H1 (cell line): ENCODE results near the gene RNASE7. TPM values are rescaled to one million over a fixed set of nuclear protein-coding genes. Genes with fewer than 3 reads are reported as not detected.

Experiments
- CTCF ChIA-PET: fragments of 300-600 bp; sonication (Branson Sonifier 250); formaldehyde crosslinking; loops from one replicate; lab custom pipeline; 2021; ENCODE audit not compliant: partially characterized antibody; lab: Charles Lee
- POLR2A ChIA-PET: fragments of 300-600 bp; sonication (Branson Sonifier 250); formaldehyde crosslinking; loops from one replicate; lab custom pipeline; 2021; ENCODE audit warnings: inconsistent platforms; ENCODE audit not compliant: partially characterized antibody; lab: Charles Lee
- DNase-seq, 2 experiments: peaks; one replicate each; pipeline versions ENCODE4 v3.0.0 to v3.0.0-alpha.2; 2010 to 2022; ENCODE audit warnings: low spot score in 2 of 2, low read depth in 1 of 2, mixed read lengths in 1 of 2
- FAIRE-seq: peaks from 2 replicates; lab custom pipeline; 2011; peaks lifted over from hg19 to GRCh38; lab: Jason Lieb, UNC
- H2AFZ ChIP-seq: 2 replicates; pipeline ENCODE4 v1.8.1; 2012; ENCODE audit warnings: low read length, inconsistent platforms
- H2AK5ac ChIP-seq: 2 replicates; pipeline ENCODE4 v1.6.1; 2013; ENCODE audit warnings: low read depth, low read length
- H2BK120ac ChIP-seq: replicated peaks from 2 replicates; pipeline ENCODE3; 2013; ENCODE audit warnings: low read depth, low read length, inconsistent platforms
- H2BK12ac ChIP-seq: 2 replicates; pipeline ENCODE4 v1.6.1; 2013; ENCODE audit warnings: low read depth, low read length
- H2BK15ac ChIP-seq: 2 replicates; pipeline ENCODE4 v1.6.1; 2013; ENCODE audit warnings: low read length
- H2BK20ac ChIP-seq: 2 replicates; pipeline ENCODE4 v1.6.1; 2013; ENCODE audit warnings: low read length
- H2BK5ac ChIP-seq: 2 replicates; pipeline ENCODE4 v1.6.1; 2013; ENCODE audit warnings: low read depth, low read length
- H3K14ac ChIP-seq: 2 replicates; pipeline ENCODE4 v1.6.1; 2013; ENCODE audit warnings: inconsistent platforms; ENCODE audit not compliant: insufficient read length
- H3K18ac ChIP-seq: 2 replicates; pipeline ENCODE4 v1.6.1; 2013; ENCODE audit warnings: low read length; ENCODE audit errors: extremely low read depth
- H3K23ac ChIP-seq: 2 replicates; pipeline ENCODE4 v1.6.1; 2013; ENCODE audit warnings: inconsistent platforms; ENCODE audit not compliant: insufficient read length
- H3K23me2 ChIP-seq: 2 replicates; pipeline ENCODE4 v1.6.1; 2013; ENCODE audit warnings: low read depth, low read length
- H3K27ac ChIP-seq: 2 replicates; pipeline ENCODE4 v1.6.1; 2011; ENCODE audit warnings: low read depth, low read length, inconsistent platforms
- H3K27me3 ChIP-seq, 4 experiments: replicated peaks in 1 of 4; 1 replicate in 1 of 4; 2 replicates in 3 of 4; pipeline versions ENCODE4 v1.6.1 to v1.8.1; 2011 to 2013; ENCODE audit warnings: low read length in 3 of 4, mild to moderate bottlenecking in 3 of 4, inconsistent platforms in 2 of 4, mixed read lengths in 2 of 4, moderate library complexity in 1 of 4; ENCODE audit not compliant: control insufficient read depth in 3 of 4, insufficient read depth in 3 of 4; ENCODE audit errors: extremely low read depth in 1 of 4
- H3K36me3 ChIP-seq, 4 experiments: 2 replicates each; pipeline versions ENCODE4 v1.6.1 to v1.8.1; 2011 to 2013; ENCODE audit warnings: mild to moderate bottlenecking in 4 of 4, low read length in 3 of 4, moderate library complexity in 2 of 4, control low read depth in 1 of 4, inconsistent platforms in 1 of 4; ENCODE audit not compliant: insufficient read depth in 4 of 4, control insufficient read depth in 2 of 4
- H3K4ac ChIP-seq: replicated peaks from 2 replicates; pipeline ENCODE3; 2013; ENCODE audit warnings: low read length, low read depth, mixed read lengths, inconsistent platforms; ENCODE audit not compliant: insufficient read length
- H3K4me1 ChIP-seq, 4 experiments: replicated peaks in 1 of 4; 1 replicate in 1 of 4; 2 replicates in 3 of 4; pipeline versions ENCODE4 v1.6.1 to v1.8.1; 2011 to 2013; ENCODE audit warnings: low read length in 3 of 4, inconsistent platforms in 2 of 4, mixed read lengths in 1 of 4; ENCODE audit not compliant: insufficient read depth in 4 of 4, control insufficient read depth in 3 of 4
- H3K4me2 ChIP-seq, 2 experiments: 2 replicates each; pipeline versions ENCODE4 v1.6.1 to v1.8.1; 2011 to 2013; ENCODE audit warnings: low read depth in 2 of 2, low read length in 2 of 2, control low read depth in 1 of 2, inconsistent platforms in 1 of 2, mild to moderate bottlenecking in 1 of 2; ENCODE audit not compliant: insufficient read depth in 1 of 2
- H3K4me3 ChIP-seq, 4 experiments: fragments of 200-600, 300-600 bp in 1 of 4; sonication (generic), shearing (Covaris generic), sonication (Bioruptor Twin) in 1 of 4; 2 replicates each; pipeline versions ENCODE4 v1.5.1 to v1.8.1; 2011 to 2016; ENCODE audit warnings: low read length in 4 of 4, low read depth in 3 of 4, control low read depth in 2 of 4, inconsistent platforms in 2 of 4, mild to moderate bottlenecking in 2 of 4, mixed read lengths in 1 of 4, moderate library complexity in 1 of 4; ENCODE audit not compliant: insufficient read depth in 2 of 4; ENCODE audit errors: extremely low read depth in 1 of 4
- H3K56ac ChIP-seq: replicated peaks from 2 replicates; pipeline ENCODE3; 2013; ENCODE audit warnings: low read depth, mild to moderate bottlenecking, mixed read lengths, low read length, inconsistent platforms; ENCODE audit not compliant: insufficient read length
- H3K79me1 ChIP-seq: 2 replicates; pipeline ENCODE4 v1.6.1; 2013; ENCODE audit warnings: low read depth, low read length, control low read depth
- H3K79me2 ChIP-seq, 2 experiments: 2 replicates each; pipeline versions ENCODE4 v1.6.1 to v1.8.1; 2012 to 2013; ENCODE audit warnings: low read length in 2 of 2, mild to moderate bottlenecking in 2 of 2, inconsistent platforms in 1 of 2; ENCODE audit not compliant: insufficient read depth in 2 of 2, control insufficient read depth in 1 of 2
- H3K9ac ChIP-seq, 4 experiments: replicated peaks in 1 of 4; 1 replicate in 1 of 4; 2 replicates in 3 of 4; pipeline versions ENCODE4 v1.6.1 to v1.8.1; 2011 to 2013; ENCODE audit warnings: low read depth in 3 of 4, low read length in 3 of 4, control low read depth in 2 of 4, mild to moderate bottlenecking in 2 of 4, moderate library complexity in 2 of 4, inconsistent platforms in 1 of 4; ENCODE audit errors: extremely low read depth in 1 of 4
- H3K9me3 ChIP-seq, 2 experiments: 2 replicates each; pipeline versions ENCODE4 v1.6.1 to v1.8.1; 2012 to 2013; ENCODE audit warnings: mild to moderate bottlenecking in 2 of 2, moderate library complexity in 2 of 2, control low read depth in 1 of 2, inconsistent platforms in 1 of 2, low read depth in 1 of 2, low read length in 1 of 2, mixed read lengths in 1 of 2; ENCODE audit not compliant: insufficient read depth in 2 of 2
- H4K20me1 ChIP-seq, 2 experiments: replicated peaks in 1 of 2; 2 replicates each; pipeline versions ENCODE3 to v1.8.1; 2011 to 2013; ENCODE audit warnings: inconsistent platforms in 2 of 2, low read length in 2 of 2, mild to moderate bottlenecking in 1 of 2; ENCODE audit not compliant: insufficient read depth in 2 of 2, control insufficient read depth in 1 of 2
- H4K5ac ChIP-seq: 2 replicates; pipeline ENCODE4 v1.6.1; 2013; ENCODE audit warnings: low read length, low read depth, mixed read lengths, inconsistent platforms; ENCODE audit not compliant: insufficient read length
- H4K8ac ChIP-seq: 2 replicates; pipeline ENCODE4 v1.8.0; 2013; ENCODE audit warnings: mild to moderate bottlenecking, moderate library complexity, low read length, inconsistent platforms; ENCODE audit not compliant: insufficient read depth; ENCODE audit errors: extremely low read depth
- H4K91ac ChIP-seq: replicated peaks from 2 replicates; pipeline ENCODE3; 2013; ENCODE audit warnings: low read length, mixed read lengths, inconsistent platforms; ENCODE audit not compliant: insufficient read length
- ASH2L ChIP-seq: fragments of 200-600, 300-600 bp; sonication (generic); IDR thresholded peaks from one replicate; pipeline ENCODE4 v1.7.1; 2017; ENCODE audit warnings: low read length
- BACH1 ChIP-seq: IDR thresholded peaks from 2 replicates; pipeline ENCODE4 v1.6.1; 2012; ENCODE audit warnings: low read length, improper control_type of control experiment
- KDM4A ChIP-seq: IDR thresholded peaks from one replicate; pipeline ENCODE4 v1.7.1; 2012; ENCODE audit warnings: low read depth, mild to moderate bottlenecking, moderate library complexity, low read length, inconsistent platforms; ENCODE audit not compliant: severe bottlenecking
- MAX ChIP-seq: IDR thresholded peaks from 2 replicates; pipeline ENCODE4 v1.6.1; 2012; ENCODE audit warnings: inconsistent platforms
- NANOG ChIP-seq: IDR thresholded peaks from 2 replicates; pipeline ENCODE4 v1.6.1; 2011; ENCODE audit warnings: low read length, low read depth, mild to moderate bottlenecking, inconsistent platforms; ENCODE audit not compliant: insufficient read depth, poor library complexity, severe bottlenecking
- POLR2A ChIP-seq, 2 experiments: IDR thresholded peaks; 1 replicate in 1 of 2; 2 replicates in 1 of 2; pipeline ENCODE4 v1.6.1; 2011; ENCODE audit warnings: low read depth in 2 of 2, low read length in 2 of 2, mild to moderate bottlenecking in 2 of 2; ENCODE audit errors: control extremely low read depth in 1 of 2
- POU5F1 ChIP-seq: IDR thresholded peaks from 2 replicates; pipeline ENCODE4 v1.6.1; 2011; ENCODE audit warnings: low read depth, mild to moderate bottlenecking, low read length, moderate library complexity
- SIX5 ChIP-seq: IDR thresholded peaks from 2 replicates; pipeline ENCODE4 v1.6.1; 2011; ENCODE audit warnings: mild to moderate bottlenecking, low read depth, low read length
- SUZ12 ChIP-seq: fragments of 200-600 bp; sonication (generic); IDR thresholded peaks from 2 replicates; pipeline ENCODE4 v1.6.1; 2012; ENCODE audit warnings: mild to moderate bottlenecking, inconsistent platforms, low read length, moderate library complexity, mixed read lengths
- TEAD4 ChIP-seq: IDR thresholded peaks from 2 replicates; pipeline ENCODE4 v1.6.1; 2012; ENCODE audit warnings: low read depth, low read length, inconsistent platforms, mixed read lengths
- WGBS, 2 experiments: shearing (Covaris generic) in 1 of 2; methylation state at CpG; one replicate each; pipeline versions ENCODE4 v1.1.6 to v1.1.7; 2013 to 2015; ENCODE audit warnings: low lambda C conversion rate in 2 of 2, mixed read lengths in 2 of 2, inconsistent platforms in 1 of 2, low coverage in 1 of 2, missing lambda C conversion rate in 1 of 2; ENCODE audit not compliant: insufficient replicate concordance in 2 of 2, insufficient coverage in 1 of 2, insufficient read length in 1 of 2; ENCODE audit errors: extremely low coverage in 1 of 2, missing lambda C conversion rate in 1 of 2; 5-methylcytosine and 5-hydroxymethylcytosine counted together
- polyA plus RNA-seq, 7 experiments: library from polyadenylated mRNA; depleted of rRNA in 3 of 7; stranded (reverse) in 5 of 7; unstranded in 2 of 7; fragments of >200 nt in 5 of 7; fragments of 200-250 nt in 2 of 7; gene quantifications; 1 replicate in 5 of 7; 2 replicates in 1 of 7; 4 replicates in 1 of 7; pipeline versions ENCODE4 v1.2.1 to v1.2.3, GENCODE V29; 2011 to 2013; ENCODE audit warnings: missing spikeins in 2 of 7, mixed read lengths in 2 of 7
- total RNA-seq: library from RNA; stranded (reverse); fragmentation: NEBNext Ultra II Directional; extraction: Animal tissue kit (Norgen Biotek cat#: 25700); gene quantifications from 2 replicates; pipeline ENCODE4 v1.2.1, GENCODE V29; 2021

The RNASE7 gene
- total and polyA plus RNA-seq, 2 of the 8 experiments (the other 6 are each of a cell fraction or from before 2014, with no cell fraction given): not detected

- Histone ChIP-seq H3K27ac (peak overlapping the region; percentile 71; the same call in 1 of the 2 replicates), H4K20me1 (no peaks in the 10 kb centered on the region)
- TF ChIP-seq TEAD4 (no peak), KDM4A (peak; percentile 32), BACH1 (peak; percentile 47; the same call in 1 of the 2 replicates), SUZ12 (no peak), NANOG (no peak), POLR2A (IDR thresholded peaks at IDR 0.05; ENCODE audit: control extremely low read depth in 1 of 2, low read depth in 2 of 2, low read length in 2 of 2) (peak in 1 of 2 experiments; percentile 42; a peak in 1 of 3 replicates), SIX5 (no peak), POU5F1 (no peak), ASH2L (peak; percentile 60), MAX (peak; percentile 90)
Observed at GRCh38 chr14:21025371-21026273, 16.5 kb upstream of the RNASE7 start.

More at GRCh38 chr14:21025371-21026273, 16.5 kb upstream of the RNASE7 start:
- H3K18ac ChIP-seq: peak overlapping the region; percentile 93
- no peaks in the 10 kb centered on the region for H3K9me3 ChIP-seq
- H2BK20ac ChIP-seq: peak overlapping the region; percentile 61; the same call in 1 of the 2 replicates
- peak in 1 of 2 experiments; percentile 85 for DNase-seq
- H2BK12ac ChIP-seq: peak overlapping the region; percentile 98
- no peak for FAIRE-seq
- H3K4me3 ChIP-seq: peak overlapping the region; percentile 54 to 92 (median 64)
- peaks cover 4 to 22% (median 14%) of the 10 kb centered on the region in 4 experiments; a peak in 6 of 7 replicates for H3K4me1 ChIP-seq
- H2BK5ac ChIP-seq: peak overlapping the region; percentile 93
- ChIA-PET POLR2A (interaction anchor here (0.6 to 3.4 kb wide), 24 partner anchors 8 to 77 kb away, joined by 3 to 19 read pairs (median 4); partner anchors contain the start of genes ARHGEF40 and RNASE13), CTCF (interaction anchor here (0.7 to 16.1 kb wide), 14 partner anchors 9 to 76 kb away, joined by 3 to 371 read pairs (median 4); partner anchors contain the start of genes ARHGEF40, RNASE7 and TMEM253)
- H3K23me2 ChIP-seq: peaks cover 17% of the 10 kb centered on the region
- no peaks in the 10 kb centered on the region for H3K79me2 ChIP-seq
- no peak overlapping the region for H2AK5ac ChIP-seq
- peak overlapping the region; percentile 75 for H4K91ac ChIP-seq
- H3K23ac ChIP-seq: no peak overlapping the region
- H3K4me2 ChIP-seq: peak overlapping the region; percentile 93 to 94
- no peak overlapping the region for H3K14ac ChIP-seq
- H2BK15ac ChIP-seq: peak overlapping the region; percentile 98; the same call in 1 of the 2 replicates
- H3K27me3 ChIP-seq: peaks cover 2 to 25% (median 22%) of the 10 kb centered on the region in 4 experiments; a peak in 6 of 7 replicates
- no peak overlapping the region for H3K4ac ChIP-seq
- peak overlapping the region; percentile 94 for H4K5ac ChIP-seq
- H3K36me3 ChIP-seq: 0 out of 8 replicates have a peak, but pooled peaks cover 0 to 5% (median 0%) of the 10 kb centered on the region in 4 experiments
- H2AFZ ChIP-seq: no peak overlapping the region; the same call in 1 of the 2 replicates
- peak overlapping the region; percentile 46 for H3K56ac ChIP-seq
- H3K9ac ChIP-seq: peak overlapping the region in 3 of 4 experiments; percentile 34 to 71 (median 50); a peak in 4 of 7 replicates
- H3K79me1 ChIP-seq: no peaks in the 10 kb centered on the region
- WGBS, 2 experiments: 2% methylated on average over 36 of the region's 58 CpGs; no CpG with 5 or more reads in 1 of the 2 experiments
- H2BK120ac ChIP-seq: no peak overlapping the region
- H4K8ac ChIP-seq: peak overlapping the region; percentile 91
